GM19023 (cell line): Measurements from ENCODE around the gene DCAF10.
"Not testable (repeated sequence)": the region's sequence is repeated elsewhere in the genome, so short reads cannot be mapped to it uniquely, and the experiment has no call there.

Experiments used
- ATAC-seq: cut with Tn5 transposase; IDR thresholded peaks from one replicate; pipeline ENCODE4 v1.9.1; 2021; ENCODE audit warnings: mild to moderate bottlenecking, moderate library complexity; ENCODE audit not compliant: unreplicated experiment

DCAF10 gene

DNA sequence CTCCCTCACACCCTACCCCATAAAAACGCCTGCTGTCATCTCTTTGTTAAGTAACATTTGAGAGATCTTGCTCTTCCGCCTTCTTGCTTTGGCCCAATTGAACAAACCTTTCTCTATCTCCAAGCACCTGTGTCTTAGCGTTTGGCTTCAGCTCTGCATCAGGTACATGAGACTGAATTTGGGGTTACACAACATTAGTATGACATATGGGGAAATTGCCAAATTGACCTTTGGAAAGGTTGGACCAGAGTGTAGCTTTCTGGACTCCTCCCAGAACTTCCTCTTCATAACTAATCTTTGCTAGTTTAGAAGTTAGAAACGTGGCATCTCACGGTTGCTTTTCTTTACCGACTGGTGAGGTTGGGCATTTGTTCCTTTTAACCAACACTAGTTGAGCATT is 12.3 kb upstream of the DCAF10 start:
- no peak for ATAC-seq

DNA sequence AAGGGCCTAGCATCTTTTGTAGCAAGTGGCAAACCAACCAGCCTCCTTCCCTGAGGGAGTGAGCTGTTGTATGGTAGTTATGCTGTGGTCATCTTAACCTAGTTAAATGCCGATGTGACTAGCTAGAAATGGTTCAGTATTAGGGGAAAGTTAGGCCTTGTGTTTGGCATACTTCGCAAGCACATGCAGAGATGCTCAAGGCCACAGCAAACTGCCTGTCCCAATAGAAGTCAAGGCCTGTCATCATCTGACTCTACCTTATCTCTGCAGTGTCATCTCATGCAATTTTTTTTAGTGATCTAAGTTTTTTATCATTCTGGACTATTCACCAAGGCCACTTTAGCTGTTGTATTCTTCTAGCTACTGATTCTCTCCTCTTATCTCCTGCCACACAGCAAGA is 10.5 kb upstream of the DCAF10 start:
- no peak for ATAC-seq

DNA sequence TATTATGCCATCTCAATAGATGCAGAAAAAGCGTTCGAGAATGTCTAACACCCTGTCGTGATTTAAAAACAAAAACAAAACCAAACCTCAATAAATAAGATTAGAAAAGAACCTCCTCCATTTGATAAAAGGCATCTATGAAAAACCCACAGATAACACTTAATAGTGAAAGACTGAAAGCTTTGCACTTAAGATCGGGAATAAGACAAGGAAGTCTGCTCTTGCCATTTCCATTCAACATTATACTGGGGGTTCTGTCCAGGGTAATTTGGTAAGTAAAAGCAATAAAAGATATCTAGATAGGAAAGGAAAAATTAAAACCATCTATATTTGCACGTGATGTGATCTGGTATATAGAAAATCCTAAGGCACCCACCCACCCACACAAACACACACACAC is 8.5 kb upstream of the DCAF10 start:
- ATAC-seq: no peak

DNA sequence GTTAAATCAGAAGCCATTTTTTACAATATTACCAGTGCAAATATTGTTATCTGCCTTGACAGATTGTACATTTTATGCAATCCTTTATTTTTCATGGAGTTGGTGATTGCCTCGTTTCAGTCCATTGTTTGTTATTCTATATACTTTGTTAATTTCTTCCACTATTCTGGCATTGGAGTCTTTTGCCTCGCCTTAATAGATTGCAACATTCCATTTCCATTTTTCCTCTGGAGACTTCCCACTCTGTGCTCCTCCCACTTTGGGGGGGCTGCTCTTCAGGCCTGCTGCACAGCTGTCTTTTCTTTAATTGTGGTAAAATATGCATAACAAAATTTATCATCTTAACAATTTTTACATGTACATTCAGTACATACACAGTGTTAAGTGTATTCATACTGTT is 4.4 kb upstream of the DCAF10 start:
- ATAC-seq: no peak

DNA sequence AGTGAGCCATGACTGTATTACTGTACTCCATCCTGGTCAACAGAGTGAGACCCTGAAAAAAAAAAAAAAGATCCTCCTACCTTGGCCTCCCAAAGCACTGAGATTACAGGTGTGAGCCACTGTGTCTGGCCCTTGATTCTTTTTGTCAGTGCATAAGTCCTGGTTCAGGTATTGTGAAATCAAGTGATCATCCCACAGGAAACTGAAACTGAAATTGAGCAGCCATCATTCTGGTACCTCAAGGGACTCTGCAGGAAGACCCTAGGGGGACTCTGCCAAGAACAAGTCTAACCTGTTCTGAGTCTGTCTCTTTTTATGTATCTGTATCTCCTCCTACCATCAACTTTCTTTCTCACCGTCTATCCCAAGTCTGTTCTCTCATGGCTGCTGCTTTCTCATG is 1.9 kb upstream of the DCAF10 start:
- ATAC-seq: no peak

DNA sequence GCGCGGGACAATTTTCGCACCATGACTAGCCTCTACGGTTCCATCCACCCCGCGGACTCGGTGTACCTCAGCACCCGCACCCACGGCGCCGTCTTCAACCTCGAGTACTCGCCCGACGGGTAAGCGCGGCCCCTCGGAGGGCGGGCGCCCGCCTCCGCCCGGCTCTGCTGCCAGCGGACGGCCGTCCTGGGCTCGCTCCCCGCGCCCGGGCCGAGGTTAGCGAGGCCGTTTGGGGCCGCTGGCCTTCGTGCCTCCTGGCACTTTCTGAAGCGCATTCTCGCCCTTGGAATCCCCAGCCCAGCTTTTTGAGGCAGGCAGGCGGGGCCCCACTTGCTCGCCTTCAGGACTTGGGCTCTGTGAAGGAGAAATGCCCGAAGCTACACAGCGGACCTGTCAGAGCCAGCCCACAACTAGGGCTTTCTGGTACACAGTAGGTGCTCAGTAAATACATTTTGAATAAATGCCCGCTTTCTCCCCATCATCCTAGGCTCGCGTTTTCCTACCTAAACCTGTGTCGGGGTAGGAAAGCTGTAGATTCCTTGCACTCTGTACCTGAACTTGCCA is 772 bp downstream of the DCAF10 start:
- ATAC-seq: peak; percentile 52

DNA sequence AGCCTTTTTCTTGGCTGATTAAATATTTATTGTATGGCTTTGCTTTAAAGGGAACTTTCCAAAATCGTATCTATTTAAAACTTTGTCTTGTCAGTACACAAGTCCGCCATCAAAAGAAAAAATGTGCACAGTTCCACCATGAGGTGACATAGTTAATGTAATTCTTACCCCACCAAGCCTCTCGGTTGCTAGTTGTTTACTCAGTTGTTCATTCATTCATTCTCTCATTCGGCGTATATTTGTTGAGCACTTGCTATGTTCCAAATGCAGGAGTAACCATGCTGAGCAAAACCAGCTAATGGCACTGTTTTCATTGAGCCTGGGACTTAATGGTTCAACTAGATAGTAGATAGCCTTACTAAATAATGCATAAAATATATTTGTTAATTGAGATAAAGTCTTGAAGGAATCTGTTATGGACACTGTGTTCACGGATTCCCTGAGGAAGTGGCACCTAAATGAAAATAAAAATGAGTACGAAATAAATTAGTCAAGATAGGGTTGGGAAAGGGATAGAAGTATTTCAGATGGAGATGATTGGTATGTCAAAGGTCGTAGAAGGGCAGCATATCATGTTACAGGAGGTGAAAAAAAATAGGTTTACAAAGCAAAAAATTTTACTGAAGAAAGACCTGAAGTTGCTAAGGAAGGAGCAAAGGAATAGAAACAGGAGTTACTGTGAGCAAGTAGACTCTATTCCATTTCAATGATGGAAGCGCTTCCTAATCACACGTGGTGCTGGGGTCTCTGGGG is 1.5 kb downstream of the DCAF10 start:
- ATAC-seq: no peak

DNA sequence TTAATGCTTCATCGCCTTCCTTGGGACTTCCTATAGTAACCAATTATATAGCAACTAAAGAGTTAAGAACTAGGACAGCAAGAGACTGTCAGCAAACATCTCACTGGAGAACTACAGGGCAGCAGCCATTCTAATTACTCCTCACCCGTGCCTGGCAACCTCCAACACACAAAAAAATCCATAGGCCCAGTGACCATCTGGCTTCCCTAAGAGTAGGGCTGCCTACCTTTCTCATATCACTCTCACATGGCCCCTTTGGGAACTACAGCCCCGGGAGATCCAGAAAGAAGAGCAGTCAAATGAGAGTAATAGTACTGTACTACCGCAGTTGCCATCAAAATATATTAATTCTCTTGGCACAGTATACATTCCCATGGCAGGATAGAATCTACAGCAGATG is 5.7 kb downstream of the DCAF10 start:
- no peak for ATAC-seq

DNA sequence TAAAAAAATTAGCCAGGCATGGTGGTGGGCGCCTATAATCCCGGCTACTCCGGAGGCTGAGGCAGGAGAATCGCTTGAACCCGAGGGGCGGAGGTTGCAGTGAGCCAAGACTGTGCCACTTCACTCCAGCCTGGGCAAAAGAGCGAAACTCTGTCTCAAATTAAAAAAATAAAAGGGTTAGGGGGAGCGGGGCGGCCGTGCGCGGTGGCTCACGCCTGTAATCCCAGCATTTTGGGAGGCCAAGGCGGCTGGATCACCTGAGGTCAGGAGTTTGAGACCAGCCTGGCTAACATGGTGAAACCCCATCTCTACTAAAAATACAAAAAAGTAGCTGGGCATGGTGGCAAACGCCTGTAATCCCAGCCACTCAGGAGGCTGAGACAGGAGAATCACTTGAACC is 9.1 kb downstream of the DCAF10 start:
- not testable (repeated sequence) for ATAC-seq

DNA sequence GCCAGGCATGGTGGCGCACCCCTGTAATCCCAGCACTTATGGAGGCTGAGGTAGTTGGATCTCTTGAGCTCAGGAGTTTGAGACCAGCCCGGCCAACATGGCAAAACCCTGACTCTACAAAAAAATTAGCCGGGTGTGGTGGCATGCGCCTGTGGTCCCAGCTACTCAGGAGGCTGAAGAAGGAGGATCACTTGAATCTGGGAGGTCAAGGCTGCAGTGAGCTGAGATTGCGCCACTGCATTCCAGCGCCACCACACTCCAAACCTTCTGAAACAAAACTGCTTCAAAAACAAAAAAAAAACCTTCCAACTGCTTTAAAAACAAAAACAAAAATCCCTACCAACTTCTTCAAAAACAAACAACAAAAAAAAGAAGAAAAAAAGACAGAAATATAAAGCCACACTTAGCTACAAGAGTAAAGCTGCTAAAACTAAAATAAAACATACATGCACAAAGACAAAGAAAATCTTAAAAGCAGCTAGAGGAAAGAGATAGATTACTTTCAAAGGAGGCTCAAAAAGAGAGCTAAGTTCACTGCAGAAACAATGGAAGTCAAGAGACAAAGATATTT is 11.4 kb downstream of the DCAF10 start:
- ATAC-seq: no peak

DNA sequence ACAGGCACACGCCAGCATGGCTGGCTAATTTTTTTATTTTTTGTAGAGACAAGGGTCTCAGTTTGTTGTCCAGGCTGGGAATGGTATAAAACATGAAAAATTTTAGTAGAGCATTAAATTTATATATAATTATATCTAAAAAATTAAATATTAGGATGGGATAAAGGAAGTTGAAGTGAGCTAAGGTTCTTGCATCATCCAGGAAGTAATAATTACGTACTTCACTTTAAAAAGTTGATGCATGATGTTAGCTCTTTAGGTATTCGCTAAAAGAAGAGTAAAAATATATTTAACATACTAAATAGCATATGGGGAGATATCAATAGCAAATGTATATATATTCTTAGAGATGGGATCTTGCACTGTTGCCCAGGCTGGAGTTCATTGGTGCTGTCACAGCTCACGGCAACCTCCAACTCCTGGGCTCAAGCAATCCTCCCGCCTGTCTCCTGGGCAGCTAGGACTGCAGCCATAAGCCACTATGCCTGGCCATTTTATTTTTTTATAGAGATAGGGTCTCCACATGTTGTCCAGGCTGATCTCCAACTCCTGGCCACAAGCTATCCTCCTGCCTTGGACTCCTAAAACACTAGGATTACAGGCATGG is 12.3 kb downstream of the DCAF10 start:
- ATAC-seq: no peak

DNA sequence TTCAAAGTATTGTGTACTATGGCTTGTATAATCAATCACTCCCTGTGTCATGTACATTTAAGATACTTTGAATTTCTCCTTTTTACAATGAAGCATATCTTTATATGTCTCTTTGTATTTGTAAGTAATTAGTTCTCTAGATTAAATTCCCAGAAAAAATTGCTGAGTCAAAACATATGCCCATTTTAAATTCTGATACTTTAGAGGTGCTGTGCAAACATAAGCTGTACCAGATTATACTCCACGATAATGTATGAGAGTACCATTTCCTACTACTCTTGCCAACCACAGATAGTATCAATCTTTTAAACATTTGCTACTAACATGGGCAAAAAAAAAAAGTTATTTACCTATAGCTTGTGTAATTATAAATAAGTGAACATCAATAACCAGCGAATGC is 18.3 kb downstream of the DCAF10 start:
- no peak for ATAC-seq

DNA sequence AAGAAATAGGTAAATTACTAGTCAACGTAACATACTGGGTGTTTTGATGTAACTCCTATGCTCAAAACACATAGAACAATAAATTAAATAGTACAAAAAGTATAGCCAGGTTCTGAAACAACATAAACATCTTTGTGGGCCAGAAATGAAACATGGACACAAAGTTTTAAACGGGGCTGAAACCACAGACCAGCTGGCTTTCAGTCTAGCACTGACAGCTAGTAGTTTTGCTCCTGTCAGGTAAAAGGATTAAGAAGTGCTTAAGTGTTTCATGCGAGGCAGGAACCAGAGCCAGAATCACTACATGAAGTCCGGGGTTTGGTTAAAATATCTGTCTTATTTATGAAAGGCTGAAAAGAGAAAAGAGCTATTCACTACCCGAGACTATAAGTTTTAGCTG is 19.5 kb downstream of the DCAF10 start:
- no peak for ATAC-seq

DNA sequence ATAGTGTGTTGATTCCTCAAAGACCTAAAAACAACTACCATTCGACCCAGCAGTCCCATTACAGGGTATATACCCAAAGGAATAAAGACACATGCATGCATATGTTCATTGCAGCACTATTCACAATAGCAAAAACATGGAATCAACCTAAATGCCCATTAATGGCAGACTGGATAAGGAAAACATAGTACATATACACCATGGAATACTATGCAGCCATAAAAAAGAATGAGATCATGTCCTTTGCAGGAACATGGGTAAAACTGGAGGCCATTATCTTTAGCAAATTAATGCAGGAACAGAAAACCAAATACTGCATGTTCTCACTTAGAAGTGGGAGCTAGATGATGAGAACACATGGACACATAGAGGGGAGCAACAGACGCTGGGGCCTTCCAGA is 24.6 kb downstream of the DCAF10 start:
- ATAC-seq: not testable (repeated sequence)

DNA sequence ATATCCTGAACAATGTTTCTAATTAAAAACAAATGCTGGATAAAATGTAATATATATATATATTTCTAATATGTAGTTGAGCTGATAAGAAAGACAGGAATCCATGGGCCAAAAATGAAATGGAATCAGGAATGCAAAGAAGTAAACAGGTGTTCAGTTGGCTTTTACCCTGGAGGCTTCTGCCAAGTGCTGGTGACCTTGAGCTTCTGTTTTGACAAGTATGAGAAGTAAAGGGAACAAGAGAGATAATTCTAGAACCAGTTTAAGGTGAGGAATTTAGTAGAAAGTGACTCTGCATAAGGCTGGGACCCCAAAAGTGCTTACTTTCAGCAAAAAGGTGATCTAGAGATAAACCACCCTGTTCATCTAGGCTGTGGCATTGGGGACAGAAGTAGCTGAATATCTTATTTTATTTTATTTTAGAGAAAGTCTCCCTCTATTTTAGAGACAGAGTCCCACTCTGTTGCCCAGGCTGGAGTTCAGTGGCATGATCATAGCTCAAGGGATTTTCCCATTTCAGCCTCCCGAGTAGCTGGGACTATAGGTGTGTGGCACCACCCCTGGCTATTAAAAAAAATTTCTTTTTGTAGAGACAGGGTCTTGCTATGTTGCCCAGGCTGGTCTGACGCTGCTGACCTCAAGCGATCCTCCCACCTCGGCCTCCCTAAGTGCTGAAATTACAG is 27.0 kb downstream of the DCAF10 start:
- no peak for ATAC-seq

DNA sequence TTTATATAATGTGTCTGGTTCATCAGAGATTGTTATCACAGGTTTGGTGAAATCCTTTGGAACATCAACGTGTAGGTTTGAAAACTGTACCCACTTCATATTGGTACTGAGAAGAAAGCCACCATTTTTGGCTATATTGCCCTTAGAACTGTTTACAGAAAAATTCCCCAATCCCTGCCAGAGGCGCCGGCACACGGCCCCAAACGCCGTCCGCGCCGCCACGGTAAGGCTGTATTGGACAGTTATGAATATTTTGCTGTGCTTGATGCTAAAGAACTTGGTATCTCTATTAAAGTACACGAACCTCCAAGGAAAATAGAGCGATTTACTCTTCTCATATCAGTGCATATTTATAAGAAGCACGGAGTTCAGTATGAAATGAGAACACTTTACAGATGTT is 35.2 kb downstream of the DCAF10 start:
- ATAC-seq: no peak

DNA sequence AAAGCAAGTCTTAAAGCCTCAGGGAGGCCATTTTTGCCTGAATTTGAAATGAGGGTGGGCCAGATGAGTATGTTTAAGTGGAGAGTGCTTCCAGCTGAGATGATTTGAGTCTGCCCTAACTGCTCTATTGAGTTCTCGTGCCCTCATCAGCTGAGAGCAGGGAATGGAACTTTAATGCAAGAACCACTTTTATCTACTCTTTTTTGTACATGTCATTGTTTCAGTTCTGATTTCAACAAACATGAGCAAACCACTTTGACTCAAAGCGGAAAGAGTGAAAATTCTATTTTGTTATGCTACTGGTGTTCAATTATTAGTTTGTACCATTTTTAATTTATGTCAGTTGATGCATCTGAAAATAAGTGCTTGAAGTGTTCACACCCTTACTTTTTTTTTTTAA is 35.8 kb downstream of the DCAF10 start:
- peak; percentile 76 for ATAC-seq

DNA sequence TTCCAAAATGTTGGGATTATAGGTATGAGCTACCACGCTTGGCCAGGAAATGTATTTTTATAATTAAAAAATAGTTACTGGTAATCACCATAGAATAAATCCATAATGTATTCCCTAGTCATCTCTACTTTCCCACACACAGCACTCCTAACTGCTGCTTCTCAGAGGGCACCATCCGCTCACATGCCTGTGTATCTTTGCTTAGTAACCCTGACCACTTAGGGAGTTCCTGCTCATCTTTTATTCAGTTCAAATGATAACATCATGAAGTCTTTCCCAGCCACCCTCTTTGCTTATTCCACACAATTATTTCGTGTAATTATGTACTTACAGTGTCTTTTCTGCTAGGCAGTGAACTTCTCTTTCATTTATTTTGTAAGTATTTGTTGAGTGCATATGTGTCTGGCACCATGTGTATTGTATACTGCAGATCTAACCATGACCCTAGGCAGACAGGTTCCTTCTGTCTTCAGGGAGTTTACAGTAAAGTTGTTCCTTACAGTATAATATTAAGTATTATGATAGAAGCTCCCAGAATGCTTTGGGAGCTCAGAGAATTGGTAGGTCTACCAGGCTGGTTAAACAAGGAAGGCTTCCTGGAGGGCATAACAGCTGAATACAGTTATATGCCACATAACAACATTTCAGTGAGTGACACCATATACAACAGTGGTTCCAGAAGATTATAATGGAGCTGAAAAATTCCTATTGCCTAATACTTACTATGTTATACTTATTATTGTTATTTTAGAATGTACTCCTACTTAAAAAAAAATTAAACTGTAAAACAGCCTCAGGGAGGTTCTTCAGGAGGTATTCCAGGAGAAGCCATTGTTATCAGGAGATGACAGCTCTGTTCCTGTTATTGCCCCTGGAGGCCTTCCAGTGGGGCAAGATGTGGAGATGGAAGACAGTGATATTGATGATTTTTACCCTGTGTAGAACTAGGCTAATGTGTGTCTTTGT is 39.2 kb downstream of the DCAF10 start:
- ATAC-seq: no peak

DNA sequence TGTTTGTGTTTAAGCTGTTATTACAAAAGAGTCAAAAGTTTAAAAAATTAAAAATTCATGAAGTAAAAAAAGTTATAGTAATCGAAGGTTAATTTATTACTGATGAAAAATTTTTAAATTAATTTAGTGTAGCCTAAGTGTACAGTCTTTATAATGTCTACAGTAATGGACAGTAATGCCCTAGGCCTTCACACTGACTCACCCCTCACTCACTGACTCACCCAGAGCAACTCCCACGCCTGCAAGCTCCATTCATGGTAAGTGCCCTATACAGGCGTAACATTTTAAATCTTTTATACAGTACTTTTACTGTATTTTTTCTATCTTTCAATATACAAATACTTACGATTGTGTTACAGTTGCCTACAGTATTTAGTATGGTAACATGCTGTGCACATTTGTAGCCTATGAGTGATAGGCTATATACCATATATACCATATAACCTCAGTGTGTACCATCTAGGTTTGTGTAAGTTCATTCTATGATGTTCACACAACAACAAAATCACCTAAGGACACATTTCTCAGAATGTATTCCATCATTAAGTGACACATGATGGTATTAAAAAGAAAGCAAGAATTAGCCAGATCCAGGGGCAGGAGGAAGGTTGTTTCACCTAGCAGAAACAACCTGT is 40.1 kb downstream of the DCAF10 start:
- ATAC-seq: no peak

DNA sequence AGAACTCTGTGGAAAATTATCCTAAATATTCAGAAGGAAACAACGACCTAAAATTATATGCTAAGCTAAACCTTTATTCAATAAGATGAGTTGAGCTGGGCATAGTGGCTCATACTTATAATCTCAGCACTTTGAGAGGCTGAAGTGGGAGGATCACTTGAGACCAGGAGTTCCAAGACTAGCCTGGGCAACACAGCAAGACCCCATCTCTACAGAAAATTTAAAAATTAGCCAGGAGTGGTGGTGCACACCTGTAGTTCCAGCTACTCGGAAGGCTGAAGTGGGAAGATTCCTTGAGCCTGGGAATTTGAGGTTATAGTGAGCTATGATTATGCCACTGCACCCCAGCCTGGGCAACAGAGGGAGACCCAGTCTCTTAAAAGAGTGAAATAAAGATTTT is 51.6 kb downstream of the DCAF10 start:
- ATAC-seq: no peak
